Measurements from ENCODE around the gene ZNF260.
A peak's percentile ranks its signal among the peaks of the same experiment; 100 is the strongest.

Gene ZNF260

DNA sequence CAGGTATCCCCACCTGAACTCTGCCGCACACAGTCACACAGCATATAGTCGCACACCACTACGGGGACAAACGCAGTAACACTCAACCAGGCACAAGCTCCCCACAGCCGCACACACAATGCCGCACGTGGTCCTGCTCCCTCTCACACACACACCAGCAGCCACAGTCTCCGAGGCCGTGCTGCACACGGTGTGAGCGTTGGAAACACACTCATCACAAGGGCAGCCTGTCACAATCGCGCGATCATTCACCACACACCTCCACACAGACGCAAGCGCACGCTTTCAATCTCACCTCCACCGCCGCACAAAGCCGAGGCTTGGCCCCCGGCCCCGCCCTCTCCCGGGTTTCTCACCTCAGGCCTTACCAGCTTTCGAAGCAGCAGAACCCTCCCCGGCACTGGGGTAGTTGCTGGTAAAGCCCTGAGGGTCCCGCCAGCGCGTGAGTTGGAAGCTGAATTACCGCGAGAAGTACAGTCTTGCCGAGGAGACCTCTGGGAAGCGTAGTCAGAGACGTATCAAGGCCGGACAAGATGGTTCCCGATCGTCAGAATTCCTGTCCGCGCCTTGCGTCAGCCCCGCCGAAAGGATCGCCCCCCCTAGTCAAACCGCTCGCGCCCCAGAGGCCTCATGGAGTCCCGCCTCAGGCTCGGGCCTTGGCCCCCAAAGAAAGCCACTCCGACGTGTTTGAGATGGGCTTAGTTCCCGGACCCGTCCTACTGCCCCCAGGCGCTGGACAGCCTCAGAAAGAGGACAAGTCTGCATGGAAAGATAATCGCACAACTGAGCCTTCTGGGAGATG lies 38.8 kb downstream of the ZNF260 start, which contains the start of gene ZNF566:
ZNF566 (minus strand) TSS at position 444 of the 802 bp plus-strand sequence. CDS start 13,004 bp downstream, outside the sequence.
- DNase-seq = peak; percentile 97

GRCh38 chr19:36488846-36489117 lies 39.3 kb downstream of the ZNF260 start:
- DNase-seq = no peak

- peak; percentile 6 for DNase-seq
Observed at GRCh38 chr19:36488118-36488845, 39.8 kb downstream of the ZNF260 start.

DNA sequence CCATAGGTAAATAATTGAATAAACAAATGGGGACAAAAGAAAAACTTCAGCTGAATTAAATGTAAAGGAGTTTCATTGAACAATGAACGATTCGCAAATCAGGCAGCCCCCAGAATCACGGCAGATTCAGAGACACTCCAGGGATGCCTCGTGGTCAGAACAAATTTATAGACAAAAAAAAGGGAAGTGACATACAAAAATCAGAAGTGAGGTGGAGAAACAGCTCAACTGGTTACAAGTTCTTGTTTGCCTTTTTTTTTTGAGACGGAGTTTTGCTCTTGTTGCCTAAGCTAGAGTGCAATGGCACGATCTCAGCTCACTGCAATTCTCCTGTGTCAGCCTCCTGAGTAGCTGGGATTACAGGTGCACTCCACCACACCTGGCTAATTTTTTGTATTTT lies 44.4 kb downstream of the ZNF260 start:
- no peak for DNase-seq

DNA sequence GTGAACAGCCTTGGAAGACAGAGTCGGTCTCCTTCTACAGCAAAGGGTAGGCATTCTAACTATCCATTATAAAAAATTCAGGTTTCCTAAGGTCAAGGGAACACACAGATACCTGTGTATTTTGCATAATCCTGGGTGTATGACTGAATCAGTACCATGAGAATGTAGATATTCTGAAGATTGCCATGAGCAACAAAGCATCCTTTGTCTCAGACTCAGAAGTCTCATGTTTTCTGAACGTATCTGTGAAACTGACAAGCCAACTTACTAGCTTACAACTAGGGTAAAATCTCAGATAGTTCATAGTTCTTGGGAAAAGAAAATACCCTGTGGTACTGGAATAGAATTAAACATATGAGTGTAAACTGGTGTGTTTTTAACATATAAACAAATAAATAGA lies 45.2 kb downstream of the ZNF260 start:
- DNase-seq = no peak
